Gastrocnemius medialis (tissue), 4 donors: Measurements from ENCODE around the gene RNF220. TPM values are rescaled to one million over a fixed set of nuclear protein-coding genes. Genes with fewer than 3 reads are reported as not detected.

Source experiments
- ATAC-seq, 2 donors: fragments of 150-250 bp; one replicate each; pipeline ENCODE4 v1.9.1; 2016
- DNase-seq, 2 donors: peaks; one replicate each; pipeline ENCODE4 v3.0.0-alpha.2; 2019
- H3K27ac ChIP-seq, 4 donors: fragments of 200-600 bp; sonication (generic); 1 replicate in 1 of 4; 2 replicates in 3 of 4; pipeline ENCODE4 v1.5.1; 2016 to 2018; ENCODE audit warnings: mild to moderate bottlenecking in 2 of 4, moderate library complexity in 1 of 4
- H3K27me3 ChIP-seq, 3 donors: fragments of 200-600 bp; sonication (generic) in 2 of 3; 1 replicate in 1 of 3; 2 replicates in 2 of 3; pipeline versions ENCODE4 v1.5.1 to v1.6.0; 2016 to 2019; ENCODE audit warnings: mild to moderate bottlenecking in 1 of 3, moderate library complexity in 1 of 3
- H3K36me3 ChIP-seq, 2 donors: fragments of 200-600 bp; sonication (generic) in 1 of 2; one replicate each; pipeline ENCODE4 v1.5.1; 2017 to 2018
- H3K4me1 ChIP-seq, 2 donors: fragments of 200-600 bp; sonication (generic) in 1 of 2; one replicate each; pipeline ENCODE4 v1.5.1; 2016 to 2017; ENCODE audit warnings: mild to moderate bottlenecking in 2 of 2
- H3K4me3 ChIP-seq, 4 donors: fragments of 200-600 bp; sonication (generic) in 3 of 4; 1 replicate in 1 of 4; 2 replicates in 3 of 4; pipeline ENCODE4 v1.5.1; 2016 to 2019; ENCODE audit warnings: mild to moderate bottlenecking in 2 of 4
- H3K9me3 ChIP-seq, 3 donors: fragments of 200-600 bp; sonication (generic) in 2 of 3; 1 replicate in 1 of 3; 2 replicates in 2 of 3; pipeline ENCODE4 v1.5.1; 2016 to 2019
- CTCF ChIP-seq, 5 experiments: fragments of 450-650 bp in 3 of 5; fragments of 200-600 bp in 2 of 5; sonication (generic) in 2 of 5; IDR thresholded peaks in 4 of 5; conservative IDR thresholded peaks in 1 of 5; 1 replicate in 4 of 5; 2 replicates in 1 of 5; pipeline ENCODE4 v1.5.1; 2016 to 2019; ENCODE audit warnings: antibody characterized with exemption in 5 of 5, mild to moderate bottlenecking in 3 of 5, moderate library complexity in 3 of 5
- POLR2A ChIP-seq, 2 donors: fragments of 450-650 bp; IDR thresholded peaks; one replicate each; pipeline ENCODE4 v1.6.1; 2017; ENCODE audit warnings: antibody characterized with exemption in 2 of 2, mild to moderate bottlenecking in 2 of 2, moderate library complexity in 2 of 2
- in situ Hi-C, 4 donors: fragments of 200-750 bp; cut with MboI; loops; one replicate each; pipeline versions ENCODE4 v1.15.0 to v1.8.0; 2017; ENCODE audit warnings: low sequenced_read_pairs in 4 of 4
- intact Hi-C: fragments of 100-400 bp; cut with DNase I; formaldehyde crosslinking; loops from one replicate; pipeline ENCODE4 v1.15.1; 2023; ENCODE audit warnings: low total_unique reads
- total RNA-seq, 4 donors: library from RNA; depleted of rRNA; stranded (reverse); fragments of >200 nt; gene quantifications; one replicate each; pipeline versions ENCODE4 v1.1.0 to v1.2.3, GENCODE V29; 2016

Gene RNF220
- total RNA-seq, 4 donors from 2014 or later: 91.2 to 172 (median 128) TPM

- Histone ChIP-seq H3K36me3 (no peaks in the 10 kb centered on the region), H3K27me3 (peaks cover 14 to 21% (median 17%) of the 10 kb centered on the region in 3 donors), H3K27ac (no peak overlapping the region), H3K9me3 (no peaks in the 10 kb centered on the region), H3K4me3 (peak overlapping the region in 3 of 4 donors; percentile 27 to 48 (median 43)), H3K4me1 (no peaks in the 10 kb centered on the region)
- intact Hi-C loops (no loop called here), in situ Hi-C loops (no loop called here)
- ATAC-seq (no peak), DNase-seq (no peak)
- TF ChIP-seq CTCF (IDR thresholded peaks at IDR 0.05 in 4 of 5, conservative IDR thresholded peaks at IDR 0.05 in 1 of 5): no peak
- no peak for TF ChIP-seq POLR2A (IDR thresholded peaks at IDR 0.05)
Observed at GRCh38 chr1:44616991-44617702, 212.1 kb downstream of the RNF220 start.

DNA sequence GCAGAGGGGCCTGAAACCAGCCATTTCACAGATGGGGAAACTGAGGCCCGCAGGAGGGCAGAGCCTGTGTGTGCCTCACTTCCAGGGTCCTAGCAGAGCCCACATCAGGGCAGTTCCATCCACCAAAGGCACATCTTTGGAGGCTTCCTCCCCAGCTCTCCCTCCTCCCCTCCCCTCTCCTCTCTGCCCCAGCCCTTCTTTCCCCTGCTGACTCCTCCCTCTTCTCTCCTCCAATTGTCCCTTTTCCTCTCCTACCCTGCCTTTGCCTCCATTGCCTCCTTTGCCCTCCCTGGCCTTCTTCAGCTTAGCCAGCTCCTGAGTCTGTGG is 212.6 kb downstream of the RNF220 start:
- in situ Hi-C loops: no loop called here
- no peaks in the 10 kb centered on the region for H3K36me3 ChIP-seq
- intact Hi-C loops: no loop called here
- no peak for DNase-seq
- no peak for TF ChIP-seq POLR2A (IDR thresholded peaks at IDR 0.05)
- TF ChIP-seq CTCF (IDR thresholded peaks at IDR 0.05 in 4 of 5, conservative IDR thresholded peaks at IDR 0.05 in 1 of 5): no peak
- no peak for ATAC-seq
- H3K27me3 ChIP-seq: peaks cover 14 to 21% (median 17%) of the 10 kb centered on the region in 3 donors
- H3K27ac ChIP-seq: no peak overlapping the region
- no peaks in the 10 kb centered on the region for H3K9me3 ChIP-seq
- no peak overlapping the region for H3K4me3 ChIP-seq
- no peaks in the 10 kb centered on the region for H3K4me1 ChIP-seq

- Histone ChIP-seq H3K4me3 (no peak overlapping the region), H3K27ac (no peak overlapping the region), H3K9me3 (no peaks in the 10 kb centered on the region), H3K4me1 (peaks cover 0 to 6% of the 10 kb centered on the region in 2 donors), H3K36me3 (no peaks in the 10 kb centered on the region), H3K27me3 (peaks cover 14 to 21% (median 17%) of the 10 kb centered on the region in 3 donors)
- in situ Hi-C loops: no loop called here
- intact Hi-C loops: no loop called here
- TF ChIP-seq CTCF (IDR thresholded peaks at IDR 0.05 in 4 of 5, conservative IDR thresholded peaks at IDR 0.05 in 1 of 5) (no peak), POLR2A (IDR thresholded peaks at IDR 0.05) (no peak)
- ATAC-seq: no peak
- no peak for DNase-seq
Observed at GRCh38 chr1:44619261-44619900, 214.3 kb downstream of the RNF220 start.

GRCh38 chr1:44620072-44620471 is 215.0 kb downstream of the RNF220 start:
- no peak overlapping the region for H3K27ac ChIP-seq

More at GRCh38 chr1:44620072-44620471, 215.0 kb downstream of the RNF220 start:
- peaks cover 0 to 7% of the 10 kb centered on the region in 2 donors for H3K4me1 ChIP-seq
- TF ChIP-seq CTCF (IDR thresholded peaks at IDR 0.05 in 4 of 5, conservative IDR thresholded peaks at IDR 0.05 in 1 of 5): no peak
- no peak for TF ChIP-seq POLR2A (IDR thresholded peaks at IDR 0.05)
- H3K27me3 ChIP-seq: peaks cover 14 to 21% (median 17%) of the 10 kb centered on the region in 3 donors
- ATAC-seq: no peak
- in situ Hi-C loops: no loop called here
- no peak for DNase-seq
- H3K9me3 ChIP-seq: no peaks in the 10 kb centered on the region
- H3K4me3 ChIP-seq: no peak overlapping the region
- intact Hi-C loops: no loop called here
- H3K36me3 ChIP-seq: no peaks in the 10 kb centered on the region
